Retinal pigment epithelial cell (primary cell): ENCODE results near the gene ENAM.
"Not testable (repeated sequence)": the region's sequence is repeated elsewhere in the genome, so short reads cannot be mapped to it uniquely, and the experiment has no call there.

Source experiments
- DNase-seq: peaks from one replicate; pipeline ENCODE4 v3.0.0-alpha.2; 2010; ENCODE audit warnings: low read depth
- H3K4me3 ChIP-seq: 2 replicates; pipeline ENCODE4 v1.5.1; 2011; ENCODE audit warnings: mild to moderate bottlenecking, low read length, control low read depth, moderate library complexity
- TF ChIP-seq, protein P1 (sequence below): conservative IDR thresholded peaks from 2 replicates; pipeline ENCODE4 v1.5.1; 2011; ENCODE audit warnings: low read depth, low read length, control low read depth, inconsistent platforms

ENAM gene

GRCh38 chr4:70627620-70628019 lies 924 bp upstream of the ENAM start:
- TF ChIP-seq, protein P1, sequence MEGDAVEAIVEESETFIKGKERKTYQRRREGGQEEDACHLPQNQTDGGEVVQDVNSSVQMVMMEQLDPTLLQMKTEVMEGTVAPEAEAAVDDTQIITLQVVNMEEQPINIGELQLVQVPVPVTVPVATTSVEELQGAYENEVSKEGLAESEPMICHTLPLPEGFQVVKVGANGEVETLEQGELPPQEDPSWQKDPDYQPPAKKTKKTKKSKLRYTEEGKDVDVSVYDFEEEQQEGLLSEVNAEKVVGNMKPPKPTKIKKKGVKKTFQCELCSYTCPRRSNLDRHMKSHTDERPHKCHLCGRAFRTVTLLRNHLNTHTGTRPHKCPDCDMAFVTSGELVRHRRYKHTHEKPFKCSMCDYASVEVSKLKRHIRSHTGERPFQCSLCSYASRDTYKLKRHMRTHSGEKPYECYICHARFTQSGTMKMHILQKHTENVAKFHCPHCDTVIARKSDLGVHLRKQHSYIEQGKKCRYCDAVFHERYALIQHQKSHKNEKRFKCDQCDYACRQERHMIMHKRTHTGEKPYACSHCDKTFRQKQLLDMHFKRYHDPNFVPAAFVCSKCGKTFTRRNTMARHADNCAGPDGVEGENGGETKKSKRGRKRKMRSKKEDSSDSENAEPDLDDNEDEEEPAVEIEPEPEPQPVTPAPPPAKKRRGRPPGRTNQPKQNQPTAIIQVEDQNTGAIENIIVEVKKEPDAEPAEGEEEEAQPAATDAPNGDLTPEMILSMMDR: no peak
- DNase-seq: no peak

GRCh38 chr4:70629469-70630090 lies 1.0 kb downstream of the ENAM start:
- TF ChIP-seq, protein P1: no peak
- H3K4me3 ChIP-seq: no peak overlapping the region
- DNase-seq: no peak

More at GRCh38 chr4:70627620-70628019, 924 bp upstream of the ENAM start:
- H3K4me3 ChIP-seq: no peak overlapping the region

- DNase-seq: no peak
- H3K4me3 ChIP-seq: no peak overlapping the region
- TF ChIP-seq, protein P1: no peak
Measured at GRCh38 chr4:70630162-70630561, 1.6 kb downstream of the ENAM start.

DNA sequence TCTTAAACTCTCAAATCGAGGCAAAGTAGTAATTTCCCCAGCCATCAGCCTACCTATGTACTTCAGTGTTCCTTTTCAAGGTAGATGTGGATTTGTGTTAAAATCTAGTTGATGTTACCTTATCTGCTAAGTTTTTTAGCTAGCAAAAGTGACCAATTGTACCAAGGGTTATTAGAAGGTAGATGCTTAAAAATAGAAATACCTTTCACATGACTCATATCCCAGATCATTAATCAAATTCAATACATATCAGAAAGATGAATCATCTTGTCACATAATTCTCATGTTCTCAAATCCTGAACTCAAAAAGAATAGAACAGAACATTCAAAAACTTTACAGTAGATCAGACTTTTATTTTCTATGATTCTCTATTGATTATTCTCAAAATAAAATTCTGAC lies 3.5 kb downstream of the ENAM start:
- no peak overlapping the region for H3K4me3 ChIP-seq
- TF ChIP-seq, protein P1: no peak
- peak; percentile 48 for DNase-seq

DNA sequence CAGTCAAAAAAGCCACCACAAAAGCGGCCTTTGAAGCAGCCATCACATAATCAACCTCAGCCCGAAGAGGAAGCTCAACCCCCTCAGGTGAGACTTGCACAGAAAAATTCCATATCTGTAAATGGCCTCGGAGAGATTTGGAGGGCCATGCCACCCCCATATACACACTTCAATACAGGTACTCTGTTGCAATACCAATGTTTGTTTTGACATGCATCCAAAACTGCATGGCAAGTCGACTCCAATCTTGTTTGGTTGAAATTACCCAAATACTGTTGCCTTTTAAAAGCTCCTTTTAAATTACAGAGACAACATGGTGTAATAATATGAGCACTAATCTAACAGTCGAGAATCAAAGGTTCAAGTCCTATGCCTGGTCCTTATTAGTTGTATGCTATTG lies 5.9 kb downstream of the ENAM start:
- no peak for DNase-seq
- TF ChIP-seq, protein P1: no peak
- H3K4me3 ChIP-seq: no peak overlapping the region

DNA sequence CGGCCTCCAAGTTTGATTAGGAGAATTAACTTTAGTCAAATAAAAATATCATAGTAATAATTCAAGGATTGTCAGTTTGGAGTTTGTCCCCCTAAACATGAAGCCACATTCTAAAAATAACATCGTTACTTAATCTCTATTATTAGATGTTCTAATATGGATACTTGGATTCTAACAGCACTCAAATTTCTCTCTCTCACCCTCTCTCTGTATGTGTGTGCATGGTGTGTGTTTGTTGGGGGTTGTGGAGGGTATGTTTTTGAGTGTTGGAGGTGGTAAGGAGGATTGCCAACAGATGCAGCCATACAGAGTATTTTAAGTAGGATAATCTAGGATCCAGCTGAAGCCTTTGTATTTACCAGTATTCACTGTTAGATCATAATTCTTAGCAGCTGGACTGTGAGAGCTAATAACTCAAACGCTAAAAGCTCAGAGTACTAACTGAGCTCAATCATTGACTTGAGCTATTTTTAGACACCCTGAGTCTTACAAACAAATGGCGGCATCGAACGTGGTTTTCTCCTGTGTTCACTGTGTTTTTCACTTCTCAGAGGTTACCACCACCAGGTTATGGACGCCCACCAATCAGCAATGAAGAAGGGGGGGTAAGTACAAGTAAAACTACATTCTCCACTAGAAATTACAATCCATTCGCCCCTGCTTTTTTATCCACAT lies 8.8 kb downstream of the ENAM start:
- no peak overlapping the region for H3K4me3 ChIP-seq
- DNase-seq: no peak
- TF ChIP-seq, protein P1: no peak

GRCh38 chr4:70640192-70640591 lies 11.6 kb downstream of the ENAM start:
- DNase-seq: no peak

GRCh38 chr4:70650741-70651140 lies 22.2 kb downstream of the ENAM start:
- not testable (repeated sequence) for DNase-seq, H3K4me3 ChIP-seq

More at GRCh38 chr4:70640192-70640591, 11.6 kb downstream of the ENAM start:
- TF ChIP-seq, protein P1: no peak
- no peak overlapping the region for H3K4me3 ChIP-seq
